Measurements from ENCODE around the gene SLC9A5. TPM values are rescaled to one million over a fixed set of nuclear protein-coding genes. Genes with fewer than 3 reads are reported as not detected.

SLC9A5 gene
- total and polyA plus RNA-seq, 10 of the 15 experiments (the other 5 are each of a cell fraction or from before 2014, with no cell fraction given) = 0.26 to 5.7 (median 1.5) TPM

GRCh38 chr16:67280090-67281015, 31.6 kb downstream of the SLC9A5 start (continued):
- TF ChIP-seq REST (IDR thresholded peaks at IDR 0.05; ENCODE audit: low read depth, low read length) (no peak), CBX3 (IDR thresholded peaks at IDR 0.05; ENCODE audit: borderline replicate concordance, low read depth) (no peak), RAD51 (IDR thresholded peaks at IDR 0.05) (no peak), MYB (IDR thresholded peaks at IDR 0.05; ENCODE audit: borderline replicate concordance, low read depth, low read length) (no peak), ZNF384 (IDR thresholded peaks at IDR 0.05; ENCODE audit: borderline replicate concordance, low read depth, low read length) (no peak), RELA (IDR thresholded peaks at IDR 0.05; ENCODE audit: borderline replicate concordance, partially characterized antibody) (no peak)
